HFF-Myc (cell line): ENCODE results near the gene PROSER1.

Experiments used
- DNase-seq: peaks from one replicate; pipeline ENCODE4 v3.0.0-alpha.2; 2011; ENCODE audit warnings: low read depth; ENCODE audit errors: extremely low read depth
- H3K4me3 ChIP-seq: replicated peaks from 2 replicates; pipeline ENCODE4 v1.5.1; 2011; ENCODE audit warnings: low read depth, mild to moderate bottlenecking, control low read depth, low read length
- TF ChIP-seq, protein P1 (sequence below): IDR thresholded peaks from 2 replicates; pipeline ENCODE4 v1.5.1; 2012; ENCODE audit warnings: mild to moderate bottlenecking, low read depth, low read length, control low read depth; ENCODE audit errors: missing control alignments

PROSER1 gene

DNA sequence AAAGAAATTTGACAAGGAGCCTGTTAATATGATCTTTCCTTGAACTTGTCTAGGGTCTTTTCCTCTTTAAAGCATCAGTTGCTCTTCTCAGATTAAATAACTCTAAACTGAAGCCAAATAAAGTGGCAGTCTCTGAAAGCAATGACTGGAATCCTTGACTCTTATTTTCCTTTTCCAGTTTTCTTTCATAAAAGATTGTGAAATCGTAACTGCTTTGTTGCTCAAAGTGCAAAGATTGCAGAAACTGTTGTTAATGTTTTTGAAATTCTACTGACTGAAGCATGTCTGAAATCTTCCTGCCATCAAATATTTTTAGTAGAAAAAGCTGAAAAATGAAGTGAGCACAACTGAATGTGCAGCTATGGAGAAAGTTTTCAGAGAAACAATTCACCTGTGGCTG is 2.3 kb upstream of the PROSER1 start:
- TF ChIP-seq, protein P1, sequence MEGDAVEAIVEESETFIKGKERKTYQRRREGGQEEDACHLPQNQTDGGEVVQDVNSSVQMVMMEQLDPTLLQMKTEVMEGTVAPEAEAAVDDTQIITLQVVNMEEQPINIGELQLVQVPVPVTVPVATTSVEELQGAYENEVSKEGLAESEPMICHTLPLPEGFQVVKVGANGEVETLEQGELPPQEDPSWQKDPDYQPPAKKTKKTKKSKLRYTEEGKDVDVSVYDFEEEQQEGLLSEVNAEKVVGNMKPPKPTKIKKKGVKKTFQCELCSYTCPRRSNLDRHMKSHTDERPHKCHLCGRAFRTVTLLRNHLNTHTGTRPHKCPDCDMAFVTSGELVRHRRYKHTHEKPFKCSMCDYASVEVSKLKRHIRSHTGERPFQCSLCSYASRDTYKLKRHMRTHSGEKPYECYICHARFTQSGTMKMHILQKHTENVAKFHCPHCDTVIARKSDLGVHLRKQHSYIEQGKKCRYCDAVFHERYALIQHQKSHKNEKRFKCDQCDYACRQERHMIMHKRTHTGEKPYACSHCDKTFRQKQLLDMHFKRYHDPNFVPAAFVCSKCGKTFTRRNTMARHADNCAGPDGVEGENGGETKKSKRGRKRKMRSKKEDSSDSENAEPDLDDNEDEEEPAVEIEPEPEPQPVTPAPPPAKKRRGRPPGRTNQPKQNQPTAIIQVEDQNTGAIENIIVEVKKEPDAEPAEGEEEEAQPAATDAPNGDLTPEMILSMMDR, result no peak
- H3K4me3 ChIP-seq, result no peak overlapping the region
- DNase-seq, result no peak

DNA sequence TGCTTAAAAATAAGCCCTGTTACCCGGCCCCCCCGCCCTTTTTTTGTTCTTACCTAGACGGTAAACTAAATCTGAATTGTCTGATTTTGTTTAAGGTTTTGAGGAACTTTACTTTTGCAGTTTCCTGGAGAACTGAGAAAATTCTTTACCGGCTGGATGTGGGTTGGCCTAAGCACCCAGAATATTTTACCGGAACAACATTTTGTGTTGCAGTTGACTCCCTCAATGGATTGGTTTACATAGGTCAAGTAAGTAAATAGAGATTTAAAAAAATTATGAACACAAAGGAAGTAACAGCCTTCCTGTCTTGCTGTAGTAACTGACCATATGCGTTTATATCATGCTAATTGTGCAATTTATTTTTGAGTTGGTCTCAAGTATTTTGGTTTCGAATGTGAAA is 1.2 kb upstream of the PROSER1 start:
- TF ChIP-seq, protein P1, result no peak
- H3K4me3 ChIP-seq, result peak overlapping the region; percentile 81
- DNase-seq, result no peak

DNA sequence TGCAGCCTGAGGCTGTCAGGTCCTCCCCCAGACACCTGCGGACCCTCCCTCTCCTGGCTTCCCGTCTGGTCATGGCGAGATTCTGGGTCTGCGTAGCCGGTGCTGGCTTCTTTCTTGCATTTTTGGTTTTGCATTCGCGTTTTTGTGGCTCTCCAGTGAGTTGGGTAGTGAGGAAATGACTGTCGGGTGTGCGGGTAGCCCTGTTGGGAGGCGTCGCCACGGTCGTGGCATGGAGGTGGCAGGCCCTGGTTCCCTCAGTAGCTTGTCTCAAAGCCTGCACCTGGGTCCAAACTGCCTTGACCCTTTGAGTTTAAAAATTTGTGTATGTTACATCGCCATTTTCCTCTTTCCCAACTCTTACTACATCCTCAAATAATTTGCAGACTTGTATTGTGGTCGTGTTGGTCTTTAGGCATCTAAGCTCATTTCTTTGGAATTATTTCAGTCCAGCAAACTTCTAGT is 711 bp upstream of the PROSER1 start:
- no peak for DNase-seq
- peak overlapping the region; percentile 81 for H3K4me3 ChIP-seq
- TF ChIP-seq, protein P1, result no peak

DNA sequence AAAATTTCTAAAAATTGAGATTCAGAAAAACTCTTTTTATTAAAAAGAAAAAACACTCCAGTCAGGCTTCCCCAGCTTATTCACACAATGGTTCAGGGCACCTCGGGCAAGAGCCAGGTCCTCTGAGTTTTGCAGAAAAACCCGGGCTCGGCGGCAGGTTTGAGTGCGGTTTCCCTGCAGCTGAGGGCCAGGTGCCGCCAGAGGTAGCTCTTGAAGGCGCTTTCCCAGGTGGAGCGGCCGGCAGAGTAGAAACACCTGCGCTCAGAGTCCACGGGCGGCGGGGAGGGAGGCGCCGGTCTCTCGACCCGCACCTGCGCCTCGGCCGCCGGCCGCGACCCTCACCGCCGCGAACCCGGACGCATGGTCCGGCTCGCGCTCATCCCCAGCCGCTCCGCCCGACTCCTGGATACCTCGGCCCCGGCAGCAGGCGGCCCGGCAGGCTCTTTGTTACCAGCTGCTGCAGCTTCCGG is 444 bp downstream of the PROSER1 start:
- peak overlapping the region; percentile 81 for H3K4me3 ChIP-seq
- no peak for DNase-seq
- TF ChIP-seq, protein P1, result no peak

DNA sequence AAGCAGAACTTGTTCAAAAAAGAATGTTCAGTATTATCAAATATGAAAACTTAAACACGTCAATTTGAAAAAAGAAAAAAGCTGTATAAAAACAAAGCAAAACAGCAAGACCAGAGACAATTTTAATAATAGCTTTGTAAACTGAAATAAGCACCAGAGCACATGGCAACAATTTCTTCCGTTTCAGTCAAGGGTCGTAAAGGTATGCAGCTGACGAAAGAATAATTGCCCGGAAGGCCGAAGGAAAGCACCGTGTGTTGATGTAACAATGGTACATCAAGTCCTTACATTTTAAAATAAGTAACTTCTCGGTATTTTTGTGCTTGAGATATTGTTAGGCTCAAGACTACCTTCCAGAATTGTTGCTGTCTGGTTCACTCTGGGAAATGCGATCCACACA is 1.7 kb downstream of the PROSER1 start:
- peak overlapping the region; percentile 81 for H3K4me3 ChIP-seq
- TF ChIP-seq, protein P1, result no peak
- no peak for DNase-seq

DNA sequence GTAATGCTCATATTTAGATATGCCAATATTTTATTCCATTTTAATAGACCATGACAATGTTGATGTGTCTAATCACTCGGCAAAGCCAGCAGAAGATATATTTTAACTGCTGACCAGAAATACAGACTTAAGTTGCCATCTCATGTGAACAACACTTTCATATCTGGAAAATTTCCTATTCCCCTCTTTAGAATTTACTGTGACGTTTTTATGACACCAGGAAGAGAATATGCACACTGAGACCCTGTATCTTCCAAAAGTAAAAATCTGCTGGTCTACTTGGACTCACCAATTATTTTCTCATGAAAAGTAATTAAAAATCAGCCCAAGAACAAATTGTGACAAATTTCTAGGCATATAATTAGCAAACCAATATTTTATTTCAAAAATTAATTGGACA is 2.1 kb downstream of the PROSER1 start:
- TF ChIP-seq, protein P1, result no peak
- DNase-seq, result no peak
- peak overlapping the region; percentile 81 for H3K4me3 ChIP-seq

DNA sequence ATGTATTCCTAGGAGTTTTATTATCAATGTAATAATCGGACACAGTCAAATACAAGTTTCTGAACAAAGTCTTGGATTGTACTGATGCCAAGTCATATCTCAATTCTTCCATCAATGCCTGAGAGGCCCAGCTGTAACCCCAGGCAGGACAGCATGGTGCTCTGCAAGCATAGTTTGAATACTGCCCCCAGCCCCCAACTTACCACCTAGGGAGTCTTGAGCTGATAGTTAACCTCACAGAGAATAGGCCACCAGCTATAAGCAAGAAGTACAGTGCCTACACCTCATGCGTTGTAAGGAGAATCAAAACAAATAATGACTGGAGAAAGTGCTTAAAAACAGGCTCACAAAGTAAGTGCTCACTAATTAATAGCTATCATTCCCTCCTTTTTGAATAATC is 2.7 kb downstream of the PROSER1 start:
- DNase-seq, result no peak
- peak overlapping the region; percentile 81 for H3K4me3 ChIP-seq
- TF ChIP-seq, protein P1, result no peak
